GM04503 (cell line): ENCODE results near the gene OGA.

Experiments
- DNase-seq: peaks from one replicate; pipeline ENCODE4 v3.0.0-alpha.2; 2012; ENCODE audit warnings: low read depth

Gene OGA

DNA sequence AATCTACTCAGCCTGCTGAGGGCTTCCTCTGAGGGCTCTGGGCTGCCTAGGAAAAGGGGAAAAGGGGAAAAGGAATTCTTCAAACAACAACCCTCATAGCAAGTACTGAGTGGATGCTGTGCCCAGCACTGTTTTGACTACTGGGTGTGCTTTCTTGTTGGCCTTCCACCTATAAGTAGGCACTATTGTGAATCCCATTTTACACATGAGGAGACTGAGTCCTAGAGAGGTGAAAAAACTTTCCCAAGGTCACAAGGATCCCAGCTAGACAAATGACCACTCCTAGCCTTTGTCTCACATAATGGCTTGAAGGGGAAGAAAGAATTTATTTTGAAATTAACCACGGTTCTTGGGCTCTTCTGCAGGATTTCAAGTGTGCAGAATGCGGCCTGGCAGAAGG lies 59.4 kb downstream of the OGA start:
- no peak for DNase-seq

DNA sequence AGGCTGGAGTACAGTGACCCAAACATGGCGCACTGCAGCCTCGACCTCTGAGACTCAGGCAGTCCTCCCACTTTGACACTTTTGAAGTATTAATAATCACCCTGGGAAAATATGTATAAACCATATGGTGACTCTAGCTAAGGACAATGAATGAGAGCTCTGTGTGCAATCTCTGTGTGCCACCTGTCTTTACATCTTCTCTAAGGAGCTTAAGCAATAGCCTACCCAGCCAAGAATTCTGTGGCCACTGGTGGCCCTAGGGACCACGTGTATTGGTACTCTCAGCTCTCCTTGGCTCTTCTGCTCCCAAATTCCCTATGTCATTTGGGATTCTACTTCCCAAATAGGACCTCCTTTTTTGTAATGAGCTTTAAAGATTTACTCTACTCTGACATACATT lies 66.0 kb downstream of the OGA start:
- no peak for DNase-seq

DNA sequence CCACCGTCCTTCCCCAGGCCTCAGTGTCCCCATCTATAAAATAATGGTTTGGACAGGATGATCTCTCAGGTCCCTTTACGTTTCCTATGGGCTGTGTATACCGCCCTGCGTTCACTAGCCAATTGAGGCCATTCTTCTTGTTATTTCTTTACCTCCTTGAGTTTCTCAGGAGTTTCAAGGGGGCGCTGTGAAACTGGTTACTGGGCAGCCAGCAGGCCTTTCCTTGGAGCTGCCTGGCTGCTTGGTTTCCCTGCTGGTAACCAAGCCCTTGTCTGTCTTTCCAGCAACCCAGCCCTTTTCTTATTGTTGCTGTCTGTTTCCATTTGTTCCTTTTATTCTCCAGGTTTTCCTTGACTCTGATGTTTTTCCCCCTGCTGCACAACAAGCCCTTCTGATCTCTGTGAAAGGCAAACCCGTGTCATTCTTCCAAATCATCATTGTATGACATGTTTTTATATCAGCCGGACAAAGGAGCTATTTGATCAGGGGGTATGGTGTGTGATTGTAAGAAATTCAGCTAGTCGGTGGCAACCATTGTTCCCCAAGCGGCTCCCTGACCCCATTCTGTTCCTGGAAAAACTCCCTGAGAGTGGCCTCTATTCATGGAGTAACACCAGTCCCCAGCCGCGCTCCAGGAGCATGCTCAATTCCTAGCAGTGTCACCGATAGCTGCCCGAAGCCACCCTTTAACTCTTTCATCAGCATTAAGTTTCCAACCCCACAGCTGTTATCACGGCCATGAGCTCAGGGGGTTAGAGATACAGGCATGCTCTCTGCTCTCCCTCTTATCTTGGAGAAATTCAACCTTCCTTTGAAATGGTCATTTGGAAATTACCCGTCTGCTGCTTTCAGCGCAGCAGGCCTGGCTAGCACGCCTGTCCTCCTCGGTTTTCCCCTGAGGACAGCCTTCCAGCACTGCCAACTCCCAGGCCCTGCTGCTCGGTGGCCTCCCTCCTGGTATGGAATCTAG lies 68.9 kb downstream of the OGA start:
- DNase-seq, result no peak

DNA sequence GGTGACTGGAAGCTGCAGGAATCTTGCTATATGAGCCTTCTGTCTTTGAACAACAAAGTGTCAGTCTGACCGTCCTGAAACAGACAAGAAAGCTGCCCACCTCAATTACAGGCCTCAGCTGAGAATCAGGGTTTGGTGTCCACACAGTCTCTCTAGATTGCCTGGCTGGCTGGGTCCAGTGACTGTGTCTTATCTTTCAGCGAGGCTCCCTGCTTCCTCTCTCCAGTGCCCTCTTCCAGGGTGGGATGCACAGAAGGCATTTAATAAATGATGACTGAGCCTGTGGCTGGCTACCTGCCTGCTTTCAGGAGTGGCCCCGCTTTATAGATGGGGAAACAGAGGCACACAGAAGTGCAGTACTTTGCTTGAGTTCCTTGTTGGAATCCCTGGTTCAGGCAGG lies 69.7 kb downstream of the OGA start:
- no peak for DNase-seq

DNA sequence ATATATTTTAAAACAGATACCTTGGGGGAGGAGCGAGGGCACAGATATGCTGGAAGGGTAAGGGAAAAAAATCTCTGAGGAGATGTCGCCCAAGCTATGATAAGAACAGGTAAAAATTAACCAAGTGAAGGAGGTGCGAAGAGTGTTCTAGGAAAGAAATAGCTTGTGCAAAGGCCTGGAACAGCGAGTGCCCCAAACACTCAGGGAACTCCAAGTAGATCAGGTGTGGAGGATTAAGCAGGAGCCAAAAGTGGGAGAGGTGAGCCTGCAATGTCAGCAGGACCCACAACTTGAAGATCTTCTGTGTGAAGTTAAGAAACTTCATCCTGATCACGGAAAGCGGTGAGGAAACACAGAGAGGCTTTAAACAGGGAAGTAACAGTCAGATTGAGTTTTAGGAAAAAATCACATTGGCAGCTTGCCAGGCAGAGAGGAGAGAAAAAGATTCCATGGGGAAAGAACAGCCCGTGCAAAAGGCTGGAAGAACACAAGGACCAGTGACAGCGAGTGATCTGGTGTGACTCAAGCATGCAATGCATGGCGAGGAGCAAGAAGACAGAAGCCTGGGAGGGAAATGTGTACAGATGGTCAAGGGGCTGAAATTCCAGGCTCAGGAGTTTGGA lies 73.1 kb downstream of the OGA start:
- no peak for DNase-seq

DNA sequence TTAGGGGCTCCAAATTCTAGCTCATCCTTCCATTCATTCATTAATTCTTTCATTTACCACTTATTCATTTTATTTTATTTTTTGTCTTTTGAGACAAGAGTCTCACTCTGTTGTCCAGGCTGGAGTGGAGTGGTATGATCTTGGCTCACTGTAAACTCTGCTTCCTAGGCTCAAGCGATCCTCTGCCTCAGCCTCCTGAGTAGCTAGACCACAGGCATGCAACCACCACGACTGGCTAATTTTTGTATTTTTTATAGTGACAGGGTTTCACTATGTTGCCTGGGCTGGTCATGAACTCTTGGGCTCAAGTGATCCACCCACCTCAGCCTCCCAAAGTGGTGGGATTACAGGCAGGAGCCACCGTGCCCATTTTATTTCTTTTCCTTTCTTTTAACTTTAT lies 74.0 kb downstream of the OGA start:
- DNase-seq, result no peak

DNA sequence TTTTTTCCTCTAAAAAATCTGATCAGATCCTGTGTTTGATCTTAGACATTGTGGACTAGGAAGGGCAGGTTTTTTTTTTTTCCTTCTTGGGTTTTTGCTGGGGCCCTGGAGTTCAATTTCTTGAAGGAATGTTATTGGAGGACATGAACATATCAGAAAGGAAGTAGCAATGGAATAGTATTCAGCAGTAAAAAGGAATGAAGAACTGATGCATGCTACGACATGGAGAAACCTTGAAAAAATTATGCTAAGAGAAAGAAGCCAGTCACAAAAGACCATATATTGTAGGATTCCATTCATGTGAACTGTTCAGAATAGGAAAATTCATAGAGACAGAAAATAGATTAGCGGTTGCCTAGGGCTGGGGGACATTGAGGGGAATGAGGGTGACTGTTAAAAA lies 76.3 kb downstream of the OGA start:
- DNase-seq, result no peak

DNA sequence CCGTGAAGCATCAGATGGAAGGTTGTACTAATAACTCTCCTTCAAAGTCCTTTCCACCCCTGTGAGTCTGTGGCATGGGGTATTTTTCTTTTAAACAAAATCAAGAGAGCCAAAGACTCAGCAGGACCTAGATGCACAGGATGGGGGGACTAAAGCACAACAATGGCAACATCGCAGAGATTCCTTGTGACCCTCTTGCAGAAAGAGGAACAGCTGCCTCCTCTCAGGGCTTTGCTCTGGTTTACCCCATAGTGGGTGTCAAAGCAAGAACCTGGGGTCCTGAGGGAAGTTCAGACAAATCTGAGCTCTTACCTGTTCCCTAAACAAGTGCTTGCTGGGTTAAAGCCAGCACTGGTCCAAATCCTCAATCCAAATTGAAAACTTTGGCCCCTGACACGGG lies 81.6 kb downstream of the OGA start:
- DNase-seq, result no peak
